GM19328 (cell line): ENCODE data around the gene ZNF619.

ENCODE experiments used
- ATAC-seq: cut with Tn5 transposase; IDR thresholded peaks from one replicate; pipeline ENCODE4 v1.9.1; 2021; ENCODE audit warnings: mild to moderate bottlenecking, moderate library complexity; ENCODE audit not compliant: unreplicated experiment

Gene ZNF619

GRCh38 chr3:40464339-40465110 is 12.4 kb upstream of the ZNF619 start:
- ATAC-seq, result no peak

GRCh38 chr3:40465111-40465407 is 11.9 kb upstream of the ZNF619 start:
- ATAC-seq, result no peak

GRCh38 chr3:40465456-40465855 is 11.5 kb upstream of the ZNF619 start:
- no peak for ATAC-seq

GRCh38 chr3:40468018-40468417 is 8.9 kb upstream of the ZNF619 start:
- ATAC-seq, result no peak

- no peak for ATAC-seq
Measured at GRCh38 chr3:40470701-40471100, 6.2 kb upstream of the ZNF619 start.

- ATAC-seq, result no peak
Measured at GRCh38 chr3:40477666-40478065, 744 bp downstream of the ZNF619 start.

- no peak for ATAC-seq
Measured at GRCh38 chr3:40487172-40487571, 10.2 kb downstream of the ZNF619 start.

- ATAC-seq, result no peak
Measured at GRCh38 chr3:40490916-40491315, 14.0 kb downstream of the ZNF619 start.

- no peak for ATAC-seq
Measured at GRCh38 chr3:40494698-40495097, 17.8 kb downstream of the ZNF619 start.

- no peak for ATAC-seq
Measured at GRCh38 chr3:40497288-40497687, 20.4 kb downstream of the ZNF619 start.

GRCh38 chr3:40499952-40500351 is 23.0 kb downstream of the ZNF619 start:
- no peak for ATAC-seq

- ATAC-seq, result no peak
Measured at GRCh38 chr3:40502034-40502433, 25.1 kb downstream of the ZNF619 start.

- ATAC-seq, result no peak
Measured at GRCh38 chr3:40504636-40505430, 27.9 kb downstream of the ZNF619 start.

- peak; percentile 71 for ATAC-seq
Measured at GRCh38 chr3:40505599-40506462, 28.9 kb downstream of the ZNF619 start, which contains the start of gene ZNF620. Gene ZNF620 (plus strand): TSS chr3:40506039. CDS start chr3:40506353, 314 bp downstream.

- no peak for ATAC-seq
Measured at GRCh38 chr3:40511031-40511718, 34.3 kb downstream of the ZNF619 start.

- ATAC-seq, result no peak
Measured at GRCh38 chr3:40516201-40516600, 39.3 kb downstream of the ZNF619 start.

GRCh38 chr3:40518067-40518466 is 41.1 kb downstream of the ZNF619 start:
- no peak for ATAC-seq

- ATAC-seq, result no peak
Measured at GRCh38 chr3:40518848-40519247, 41.9 kb downstream of the ZNF619 start.

- ATAC-seq, result no peak
Measured at GRCh38 chr3:40521254-40521653, 44.3 kb downstream of the ZNF619 start.

GRCh38 chr3:40523781-40524180 is 46.9 kb downstream of the ZNF619 start:
- ATAC-seq, result no peak

GRCh38 chr3:40524222-40524567 is 47.3 kb downstream of the ZNF619 start:
- no peak for ATAC-seq
